GM23338 (cell line): ENCODE results near the gene ZNF648.

Source experiments
- CREB1 ChIP-seq: fragments of 250-450 bp; sonication (Bioruptor Pico); IDR thresholded peaks from 2 replicates; pipeline ENCODE4 v1.5.0; 2020; ENCODE audit warnings: low read depth, mild to moderate bottlenecking, moderate library complexity
- CTCF ChIP-seq, 2 experiments: fragments of 200-600 bp in 1 of 2; sonication (generic) in 1 of 2; conservative IDR thresholded peaks; 2 replicates each; pipeline versions ENCODE4 v1.5.1 to v1.6.1; 2016 to 2017; ENCODE audit warnings: antibody characterized with exemption in 2 of 2, low read depth in 2 of 2, mild to moderate bottlenecking in 2 of 2, moderate library complexity in 1 of 2
- EZH2 ChIP-seq: fragments of 200-600 bp; sonication (generic); IDR thresholded peaks from one replicate; pipeline ENCODE4 v1.8.0; 2017; ENCODE audit warnings: antibody characterized with exemption, mild to moderate bottlenecking, low read depth; ENCODE audit not compliant: unreplicated experiment

- no peak for TF ChIP-seq CTCF (conservative IDR thresholded peaks at IDR 0.05; ENCODE audit: low read depth in 2 of 2)
- TF ChIP-seq CREB1 (CRISPR knock-in tag) = peak; percentile 63
- TF ChIP-seq EZH2 = no peak
Measured at GRCh38 chr1:182101415-182102042, 40.0 kb upstream of the ZNF648 start.
